Transverse colon (tissue), 4 donors: ENCODE measurements around the gene NHERF1.

Source experiments
- POLR2AphosphoS5 ChIP-seq, 3 donors: sonication (generic); formaldehyde crosslinking; IDR thresholded peaks; one replicate each; pipeline ENCODE4 v1.6.1; 2016; ENCODE audit warnings: antibody characterized with exemption in 3 of 3
- TF ChIP-seq, protein P1 (sequence below), 5 experiments: fragments of 200-600 bp in 3 of 5; fragments of 450-650 bp in 2 of 5; sonication (generic) in 3 of 5; IDR thresholded peaks; 1 replicate in 2 of 5; 2 replicates in 3 of 5; pipeline ENCODE4 v1.5.1; 2016 to 2017; ENCODE audit warnings: antibody characterized with exemption in 5 of 5, inconsistent platforms in 3 of 5, mild to moderate bottlenecking in 2 of 5, moderate library complexity in 1 of 5

GRCh38 chr17:74729368-74729767 is 19.1 kb upstream of the NHERF1 start:
- TF ChIP-seq, protein P1, sequence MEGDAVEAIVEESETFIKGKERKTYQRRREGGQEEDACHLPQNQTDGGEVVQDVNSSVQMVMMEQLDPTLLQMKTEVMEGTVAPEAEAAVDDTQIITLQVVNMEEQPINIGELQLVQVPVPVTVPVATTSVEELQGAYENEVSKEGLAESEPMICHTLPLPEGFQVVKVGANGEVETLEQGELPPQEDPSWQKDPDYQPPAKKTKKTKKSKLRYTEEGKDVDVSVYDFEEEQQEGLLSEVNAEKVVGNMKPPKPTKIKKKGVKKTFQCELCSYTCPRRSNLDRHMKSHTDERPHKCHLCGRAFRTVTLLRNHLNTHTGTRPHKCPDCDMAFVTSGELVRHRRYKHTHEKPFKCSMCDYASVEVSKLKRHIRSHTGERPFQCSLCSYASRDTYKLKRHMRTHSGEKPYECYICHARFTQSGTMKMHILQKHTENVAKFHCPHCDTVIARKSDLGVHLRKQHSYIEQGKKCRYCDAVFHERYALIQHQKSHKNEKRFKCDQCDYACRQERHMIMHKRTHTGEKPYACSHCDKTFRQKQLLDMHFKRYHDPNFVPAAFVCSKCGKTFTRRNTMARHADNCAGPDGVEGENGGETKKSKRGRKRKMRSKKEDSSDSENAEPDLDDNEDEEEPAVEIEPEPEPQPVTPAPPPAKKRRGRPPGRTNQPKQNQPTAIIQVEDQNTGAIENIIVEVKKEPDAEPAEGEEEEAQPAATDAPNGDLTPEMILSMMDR (IDR thresholded peaks at IDR 0.05): no peak
- no peak for TF ChIP-seq POLR2AphosphoS5 (IDR thresholded peaks at IDR 0.05)
